Keratinocyte (primary cell): Measurements from ENCODE around the gene IL11. TPM values are rescaled to one million over a fixed set of nuclear protein-coding genes. Genes with fewer than 3 reads are reported as not detected.

Source experiments
- DNase-seq: peaks from one replicate; pipeline ENCODE4 v3.0.0-alpha.2; 2011; ENCODE audit warnings: low read depth, missing footprints, low spot score
- FAIRE-seq: peaks from 2 replicates; lab custom pipeline; 2011; peaks lifted over from hg19 to GRCh38; lab: Jason Lieb, UNC
- H2AFZ ChIP-seq: 2 replicates; pipeline ENCODE4 v1.6.0; 2012; ENCODE audit warnings: low read length, control low read depth, inconsistent platforms; ENCODE audit not compliant: control insufficient read depth
- H3K27ac ChIP-seq: 2 replicates; pipeline ENCODE4 v1.5.1; 2011; ENCODE audit warnings: low read length; ENCODE audit not compliant: control insufficient read depth, insufficient read depth
- H3K27me3 ChIP-seq: 3 replicates; pipeline ENCODE4 v1.6.0; 2011; ENCODE audit warnings: low read length; ENCODE audit not compliant: control insufficient read depth, insufficient read depth; ENCODE audit errors: extremely low read depth
- H3K36me3 ChIP-seq, 2 experiments: 2 replicates in 1 of 2; 3 replicates in 1 of 2; pipeline ENCODE4 v1.5.1; 2011; ENCODE audit warnings: low read length in 2 of 2, mild to moderate bottlenecking in 1 of 2; ENCODE audit not compliant: control insufficient read depth in 2 of 2, insufficient read depth in 2 of 2; ENCODE audit errors: extremely low read depth in 1 of 2
- H3K4me1 ChIP-seq: 3 replicates; pipeline ENCODE4 v1.5.1; 2011; ENCODE audit warnings: low read length; ENCODE audit not compliant: control insufficient read depth, insufficient read depth; ENCODE audit errors: extremely low read depth
- H3K4me2 ChIP-seq: 3 replicates; pipeline ENCODE4 v1.6.0; 2011; ENCODE audit warnings: low read depth, low read length; ENCODE audit not compliant: control insufficient read depth, insufficient read depth; ENCODE audit errors: extremely low read depth
- H3K4me3 ChIP-seq, 3 experiments: fragments of 200-600 bp in 1 of 3; sonication (generic) in 1 of 3; 2 replicates in 2 of 3; 3 replicates in 1 of 3; pipeline ENCODE4 v1.5.1; 2011 to 2016; ENCODE audit warnings: low read length in 3 of 3, mild to moderate bottlenecking in 3 of 3, control low read depth in 2 of 3, inconsistent platforms in 1 of 3, low read depth in 1 of 3, mixed read lengths in 1 of 3, mixed run types in 1 of 3, moderate library complexity in 1 of 3; ENCODE audit not compliant: control insufficient read depth in 2 of 3, insufficient read depth in 2 of 3; ENCODE audit errors: extremely low read depth in 1 of 3
- H3K79me2 ChIP-seq: 2 replicates; pipeline ENCODE4 v1.6.0; 2012; ENCODE audit warnings: low read length; ENCODE audit not compliant: control insufficient read depth, insufficient read depth
- H3K9ac ChIP-seq: 3 replicates; pipeline ENCODE4 v1.6.0; 2011; ENCODE audit warnings: low read length; ENCODE audit not compliant: control insufficient read depth, insufficient read depth; ENCODE audit errors: extremely low read depth
- H3K9me1 ChIP-seq: 3 replicates; pipeline ENCODE4 v1.6.0; 2011; ENCODE audit warnings: low read length; ENCODE audit not compliant: control insufficient read depth, insufficient read depth; ENCODE audit errors: extremely low read depth
- H3K9me3 ChIP-seq: 2 replicates; pipeline ENCODE4 v1.5.1; 2012; ENCODE audit warnings: low read depth, low read length; ENCODE audit not compliant: control insufficient read depth
- H4K20me1 ChIP-seq: 3 replicates; pipeline ENCODE4 v1.6.0; 2011; ENCODE audit warnings: low read length; ENCODE audit not compliant: control insufficient read depth, insufficient read depth; ENCODE audit errors: extremely low read depth
- CTCF ChIP-seq, 3 experiments: IDR thresholded peaks in 1 of 3; conservative IDR thresholded peaks in 1 of 3; optimal IDR thresholded peaks in 1 of 3; 2 replicates in 2 of 3; 3 replicates in 1 of 3; pipeline versions ENCODE3 to v1.5.1; 2011; ENCODE audit warnings: low read length in 3 of 3, mild to moderate bottlenecking in 3 of 3, moderate library complexity in 2 of 3, control low read depth in 1 of 3, inconsistent platforms in 1 of 3; ENCODE audit not compliant: insufficient read depth in 2 of 3; ENCODE audit errors: extremely low read depth in 1 of 3
- EZH2 ChIP-seq: IDR thresholded peaks from one replicate; pipeline ENCODE4 v1.6.1; 2012; ENCODE audit warnings: inconsistent platforms, mild to moderate bottlenecking, low read length, moderate library complexity
- dilution Hi-C: fragments of 300-500 bp; cut with MboI; formaldehyde crosslinking; loops from one replicate; pipeline ENCODE4 v1.7.0; 2020; ENCODE audit warnings: low sequenced_read_pairs; ENCODE audit not compliant: extremely low pct_ligation_motif_present
- polyA plus RNA-seq, 5 experiments: library from polyadenylated mRNA; depleted of rRNA in 3 of 5; stranded (reverse) in 3 of 5; stranded (forward) in 1 of 5; unstranded in 1 of 5; fragments of >200 nt; gene quantifications; 1 replicate in 1 of 5; 2 replicates in 3 of 5; 3 replicates in 1 of 5; pipeline versions ENCODE4 v1.2.1 to v1.2.3, GENCODE V29; 2011 to 2012; ENCODE audit warnings: missing spikeins in 2 of 5, low read depth in 1 of 5, low replicate concordance in 1 of 5

The IL11 gene
- polyA plus RNA-seq, 1 donor (not counting 4 experiments of a cell fraction or from before 2014, with no cell fraction given): 2.2 TPM

- Histone ChIP-seq H3K27ac (no peak overlapping the region), H3K4me2 (no peak overlapping the region), H3K9me1 (peaks cover 12% of the 10 kb centered on the region), H3K9ac (no peak overlapping the region), H3K4me1 (peaks cover 21% of the 10 kb centered on the region), H3K4me3 (no peak overlapping the region), H4K20me1 (peaks cover 44% of the 10 kb centered on the region), H3K79me2 (peaks cover 38% of the 10 kb centered on the region), H2AFZ (no peak overlapping the region), H3K27me3 (no peaks in the 10 kb centered on the region), H3K36me3 (peaks cover 29 to 35% of the 10 kb centered on the region in 2 experiments), H3K9me3 (no peaks in the 10 kb centered on the region)
- no peak for FAIRE-seq
- TF ChIP-seq EZH2 (no peak), CTCF (optimal IDR thresholded peaks at IDR 0.05 in 1 of 3, IDR thresholded peaks at IDR 0.05 in 1 of 3, conservative IDR thresholded peaks at IDR 0.05 in 1 of 3; ENCODE audit: extremely low read depth in 1 of 3, insufficient read depth in 2 of 3, low read length in 3 of 3) (no peak)
- DNase-seq: no peak
- dilution Hi-C loops: no loop called here
Observed at GRCh38 chr19:55391191-55391670, 21.0 kb upstream of the IL11 start.

- FAIRE-seq: no peak
- Histone ChIP-seq H3K36me3 (peaks cover 31 to 35% of the 10 kb centered on the region in 2 experiments), H3K9me3 (no peaks in the 10 kb centered on the region), H3K4me3 (no peak overlapping the region), H3K27ac (no peak overlapping the region), H2AFZ (no peak overlapping the region), H3K27me3 (no peaks in the 10 kb centered on the region), H3K9ac (no peak overlapping the region), H3K4me2 (no peak overlapping the region), H3K4me1 (peaks cover 21% of the 10 kb centered on the region), H3K9me1 (peaks cover 12% of the 10 kb centered on the region), H3K79me2 (peaks cover 43% of the 10 kb centered on the region), H4K20me1 (peaks cover 44% of the 10 kb centered on the region)
- DNase-seq: no peak
- dilution Hi-C loops: no loop called here
- TF ChIP-seq EZH2 (no peak), CTCF (optimal IDR thresholded peaks at IDR 0.05 in 1 of 3, IDR thresholded peaks at IDR 0.05 in 1 of 3, conservative IDR thresholded peaks at IDR 0.05 in 1 of 3; ENCODE audit: extremely low read depth in 1 of 3, insufficient read depth in 2 of 3, low read length in 3 of 3) (no peak)
Observed at GRCh38 chr19:55390461-55390880, 20.2 kb upstream of the IL11 start.
